Measurements from ENCODE around the gene THEMIS. TPM values are rescaled to one million over a fixed set of nuclear protein-coding genes. Genes with fewer than 3 reads are reported as not detected.

THEMIS gene
- total RNA-seq, 2 donors from 2014 or later = 0.43 to 0.56 TPM

- no peak overlapping the region for H3K27ac ChIP-seq
- H3K36me3 ChIP-seq = no peaks in the 10 kb centered on the region
- no peak for TF ChIP-seq CTCF (IDR thresholded peaks at IDR 0.05)
- H3K27me3 ChIP-seq = no peaks in the 10 kb centered on the region
- H3K4me1 ChIP-seq = no peaks in the 10 kb centered on the region
- H3K4me3 ChIP-seq = no peak overlapping the region
- DNase-seq (ENCODE audit: low spot score) = no peak
- H3K9me3 ChIP-seq = no peaks in the 10 kb centered on the region
Observed at GRCh38 chr6:127858727-127859391, 42.0 kb downstream of the THEMIS start.

- no peak for DNase-seq (ENCODE audit: low spot score)
- Histone ChIP-seq H3K27ac (no peak overlapping the region), H3K4me3 (no peak overlapping the region), H3K4me1 (no peaks in the 10 kb centered on the region), H3K9me3 (no peaks in the 10 kb centered on the region), H3K27me3 (no peaks in the 10 kb centered on the region), H3K36me3 (no peaks in the 10 kb centered on the region)
- no peak for TF ChIP-seq CTCF (IDR thresholded peaks at IDR 0.05)
Observed at GRCh38 chr6:127857051-127857637, 43.7 kb downstream of the THEMIS start.

- no peak overlapping the region for H3K27ac ChIP-seq
- H3K9me3 ChIP-seq = no peaks in the 10 kb centered on the region
- TF ChIP-seq CTCF (IDR thresholded peaks at IDR 0.05) = peak in 1 of 2 donors; percentile 62
- H3K36me3 ChIP-seq = no peaks in the 10 kb centered on the region
- H3K4me3 ChIP-seq = no peak overlapping the region
- no peak for DNase-seq (ENCODE audit: low spot score)
- H3K27me3 ChIP-seq = no peaks in the 10 kb centered on the region
- no peaks in the 10 kb centered on the region for H3K4me1 ChIP-seq
Observed at GRCh38 chr6:127855542-127856159, 45.2 kb downstream of the THEMIS start.

- Histone ChIP-seq H3K27ac (no peak overlapping the region), H3K4me1 (no peaks in the 10 kb centered on the region), H3K9me3 (no peaks in the 10 kb centered on the region), H3K27me3 (no peaks in the 10 kb centered on the region), H3K36me3 (no peaks in the 10 kb centered on the region), H3K4me3 (no peak overlapping the region)
- no peak for TF ChIP-seq CTCF (IDR thresholded peaks at IDR 0.05)
- DNase-seq (ENCODE audit: low spot score) = no peak
Observed at GRCh38 chr6:127854009-127854408, 46.8 kb downstream of the THEMIS start.

GRCh38 chr6:127851197-127851596 is 49.7 kb downstream of the THEMIS start:
- H3K9me3 ChIP-seq = no peaks in the 10 kb centered on the region
- DNase-seq (ENCODE audit: low spot score) = no peak
- H3K4me3 ChIP-seq = no peak overlapping the region
- H3K27me3 ChIP-seq = no peaks in the 10 kb centered on the region
- no peak overlapping the region for H3K27ac ChIP-seq
- no peaks in the 10 kb centered on the region for H3K4me1 ChIP-seq
- no peaks in the 10 kb centered on the region for H3K36me3 ChIP-seq
- no peak for TF ChIP-seq CTCF (IDR thresholded peaks at IDR 0.05)
